Astrocyte (in vitro differentiated cells and primary cell): ENCODE results near the gene NDUFV2. TPM values are rescaled to one million over a fixed set of nuclear protein-coding genes. Genes with fewer than 3 reads are reported as not detected.
"Not testable (repeated sequence)": the region's sequence is repeated elsewhere in the genome, so short reads cannot be mapped to it uniquely, and the experiment has no call there.

ENCODE experiments used
- DNase-seq: peaks from one replicate; pipeline ENCODE4 v3.0.0-alpha.2; 2010; ENCODE audit warnings: low read depth
- FAIRE-seq: peaks from 2 replicates; lab custom pipeline; 2011; peaks lifted over from hg19 to GRCh38; lab: Jason Lieb, UNC
- H2AFZ ChIP-seq: 2 replicates; pipeline ENCODE4 v1.6.0; 2012; ENCODE audit warnings: low read depth, low read length, inconsistent platforms
- H3K27ac ChIP-seq: 2 replicates; pipeline ENCODE4 v1.5.1; 2011; ENCODE audit warnings: low read depth, low read length, inconsistent platforms
- H3K27me3 ChIP-seq: 2 replicates; pipeline ENCODE4 v1.6.0; 2011; ENCODE audit warnings: low read length, inconsistent platforms; ENCODE audit not compliant: insufficient read depth
- H3K36me3 ChIP-seq: 2 replicates; pipeline ENCODE4 v1.5.1; 2011; ENCODE audit warnings: low read length, inconsistent platforms; ENCODE audit not compliant: insufficient read depth
- H3K4me1 ChIP-seq: 2 replicates; pipeline ENCODE4 v1.5.1; 2011; ENCODE audit warnings: low read length, inconsistent platforms; ENCODE audit not compliant: insufficient read depth
- H3K4me2 ChIP-seq: 2 replicates; pipeline ENCODE4 v1.6.0; 2012; ENCODE audit warnings: low read length, inconsistent platforms
- H3K4me3 ChIP-seq: 2 replicates; pipeline ENCODE4 v1.5.1; 2011; ENCODE audit warnings: low read depth, mild to moderate bottlenecking, low read length, inconsistent platforms; ENCODE audit not compliant: insufficient read depth
- H3K79me2 ChIP-seq: 2 replicates; pipeline ENCODE4 v1.6.0; 2012; ENCODE audit warnings: mild to moderate bottlenecking, low read length, inconsistent platforms; ENCODE audit not compliant: insufficient read depth
- H3K9ac ChIP-seq: 2 replicates; pipeline ENCODE4 v1.6.0; 2012; ENCODE audit warnings: mild to moderate bottlenecking, low read length, inconsistent platforms
- H3K9me3 ChIP-seq: 2 replicates; pipeline ENCODE4 v1.5.1; 2012; ENCODE audit warnings: low read depth, mild to moderate bottlenecking, low read length, inconsistent platforms; ENCODE audit not compliant: insufficient read depth
- H4K20me1 ChIP-seq: 2 replicates; pipeline ENCODE4 v1.6.0; 2012; ENCODE audit warnings: low read length, inconsistent platforms; ENCODE audit not compliant: insufficient read depth
- H3K27ac Mint-ChIP-seq: one replicate; pipeline ENCODE4 v1.8.0; 2021; ENCODE audit warnings: mild to moderate bottlenecking, mixed read lengths; ENCODE audit not compliant: unreplicated experiment
- H3K27me3 Mint-ChIP-seq: one replicate; pipeline ENCODE4 v1.8.0; 2021; ENCODE audit warnings: low read depth, mixed read lengths; ENCODE audit not compliant: unreplicated experiment
- H3K36me3 Mint-ChIP-seq: one replicate; pipeline ENCODE4 v1.8.0; 2021; ENCODE audit warnings: low read depth, mixed read lengths; ENCODE audit not compliant: unreplicated experiment
- H3K4me1 Mint-ChIP-seq: one replicate; pipeline ENCODE4 v1.8.0; 2021; ENCODE audit warnings: low read depth, mixed read lengths; ENCODE audit not compliant: unreplicated experiment
- H3K4me3 Mint-ChIP-seq: one replicate; pipeline ENCODE4 v1.8.0; 2021; ENCODE audit warnings: mild to moderate bottlenecking, moderate library complexity, mixed read lengths; ENCODE audit not compliant: unreplicated experiment
- H3K9me3 Mint-ChIP-seq: one replicate; pipeline ENCODE4 v1.8.0; 2021; ENCODE audit warnings: mild to moderate bottlenecking, mixed read lengths; ENCODE audit not compliant: unreplicated experiment
- total RNA-seq: library from RNA; stranded (reverse); gene quantifications from 2 replicates; pipeline ENCODE4 v1.2.1, GENCODE V29; 2021

The NDUFV2 gene
- total RNA-seq, 1 donor from 2014 or later = 120 TPM

DNA sequence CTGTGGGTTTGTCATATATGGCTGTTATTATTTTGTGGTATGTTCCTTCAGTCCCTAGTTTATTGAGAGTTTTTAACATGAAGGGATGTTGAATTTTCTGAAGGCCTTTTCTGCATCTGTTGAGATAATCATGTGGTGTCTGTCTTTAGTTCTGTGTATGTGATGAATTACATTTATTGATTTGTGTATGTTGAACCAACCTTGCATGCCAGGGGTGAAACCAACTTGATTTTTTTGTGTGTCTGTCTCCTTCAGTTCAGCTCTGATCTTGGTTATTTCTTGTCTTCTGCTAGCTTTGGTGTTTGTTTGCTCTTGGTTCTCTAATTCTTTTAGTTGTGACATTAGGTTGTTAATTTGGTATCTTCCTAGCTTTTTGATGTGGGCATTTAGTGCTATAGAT, 61.6 kb downstream of the NDUFV2 start:
- not testable (repeated sequence) for H3K9me3 ChIP-seq, H3K4me1 ChIP-seq, H3K4me3 Mint-ChIP-seq, H3K9ac ChIP-seq, DNase-seq, H3K36me3 ChIP-seq, H2AFZ ChIP-seq, H3K27ac Mint-ChIP-seq, FAIRE-seq, H3K27me3 Mint-ChIP-seq, H3K4me3 ChIP-seq, H3K4me2 ChIP-seq, H3K27ac ChIP-seq, H3K4me1 Mint-ChIP-seq, H3K27me3 ChIP-seq
- peaks cover 38% of the 10 kb centered on the region for H4K20me1 ChIP-seq
- H3K36me3 Mint-ChIP-seq = peaks cover 11% of the 10 kb centered on the region
- peaks cover 18% of the 10 kb centered on the region for H3K9me3 Mint-ChIP-seq
- peaks cover 53% of the 10 kb centered on the region for H3K79me2 ChIP-seq

DNA sequence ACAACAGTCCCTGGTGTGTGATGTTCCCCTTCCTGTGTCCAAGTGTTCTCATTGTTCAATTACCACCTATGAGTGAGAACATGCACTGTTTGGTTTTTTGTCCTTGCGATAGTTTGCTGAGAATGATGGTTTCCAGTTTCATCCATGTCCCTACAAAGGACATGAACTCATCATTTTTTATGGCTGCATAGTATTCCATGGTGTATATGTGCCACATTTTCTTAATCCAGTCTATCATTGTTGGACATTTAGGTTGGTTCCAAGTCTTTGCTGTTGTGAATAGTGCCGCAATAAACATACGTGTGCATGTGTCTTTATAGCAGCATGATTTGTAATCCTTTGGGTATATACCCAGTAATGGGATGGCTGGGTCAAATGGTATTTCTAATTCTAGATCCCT, 63.4 kb downstream of the NDUFV2 start:
- H3K4me1 ChIP-seq, H3K9me3 ChIP-seq, DNase-seq, H3K4me3 ChIP-seq, H3K27me3 ChIP-seq, H3K4me1 Mint-ChIP-seq, H3K36me3 ChIP-seq, FAIRE-seq, H3K27ac Mint-ChIP-seq, H2AFZ ChIP-seq, H3K27me3 Mint-ChIP-seq, H3K4me3 Mint-ChIP-seq, H3K27ac ChIP-seq, H3K4me2 ChIP-seq, H3K9ac ChIP-seq: not testable (repeated sequence)
- peaks cover 15% of the 10 kb centered on the region for H3K36me3 Mint-ChIP-seq
- peaks cover 19% of the 10 kb centered on the region for H3K9me3 Mint-ChIP-seq
- H3K79me2 ChIP-seq = peaks cover 41% of the 10 kb centered on the region
- H4K20me1 ChIP-seq = peaks cover 29% of the 10 kb centered on the region

GRCh38 chr18:9169515-9169914, 67.0 kb downstream of the NDUFV2 start:
- not testable (repeated sequence) for H3K27me3 Mint-ChIP-seq, H3K27ac ChIP-seq, H3K9ac ChIP-seq, H3K4me1 ChIP-seq, FAIRE-seq, H3K9me3 Mint-ChIP-seq, H3K9me3 ChIP-seq, H3K4me2 ChIP-seq, DNase-seq, H3K4me3 ChIP-seq, H2AFZ ChIP-seq, H3K36me3 ChIP-seq, H3K4me3 Mint-ChIP-seq, H3K27ac Mint-ChIP-seq, H3K27me3 ChIP-seq, H3K4me1 Mint-ChIP-seq
- Histone ChIP-seq H3K79me2 (peaks cover 41% of the 10 kb centered on the region), H4K20me1 (peaks cover 34% of the 10 kb centered on the region)
- H3K36me3 Mint-ChIP-seq = peaks cover 11% of the 10 kb centered on the region

DNA sequence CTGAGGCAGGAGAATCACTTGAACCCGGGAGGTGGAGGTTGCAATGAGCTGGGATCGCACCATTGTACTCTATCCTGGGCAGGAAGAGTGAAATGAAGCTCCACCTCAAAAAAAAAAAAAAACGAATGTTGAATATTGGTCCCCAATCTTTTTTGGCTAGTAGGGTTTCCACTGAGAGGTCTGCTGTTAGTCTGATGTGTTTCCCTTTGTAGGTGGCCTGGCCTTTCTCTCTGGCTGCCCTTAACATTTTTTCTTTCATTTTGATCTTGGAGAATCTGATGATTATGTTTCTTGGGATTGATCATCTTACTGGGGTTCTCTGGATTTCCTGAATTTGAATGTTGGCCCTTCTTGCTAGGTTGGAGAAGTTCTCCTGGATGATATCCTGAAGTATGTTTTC, 69.4 kb downstream of the NDUFV2 start:
- not testable (repeated sequence) for H3K4me2 ChIP-seq, H3K4me1 Mint-ChIP-seq, H3K4me3 Mint-ChIP-seq, H3K27ac Mint-ChIP-seq, H3K27me3 Mint-ChIP-seq, H3K27ac ChIP-seq, H3K4me1 ChIP-seq, H3K9ac ChIP-seq, DNase-seq, FAIRE-seq, H3K36me3 ChIP-seq, H3K9me3 Mint-ChIP-seq, H3K27me3 ChIP-seq, H3K4me3 ChIP-seq, H3K9me3 ChIP-seq, H2AFZ ChIP-seq
- Histone ChIP-seq H4K20me1 (peaks cover 27% of the 10 kb centered on the region), H3K79me2 (peaks cover 44% of the 10 kb centered on the region)
- peaks cover 14% of the 10 kb centered on the region for H3K36me3 Mint-ChIP-seq
